Stimulated activated CD4-positive, alpha-beta T cell treated with anti-CD3 and anti-CD28 coated beads, Interleukin-15, amount 100 ng/mL, for 24 hours (primary cell): Measurements from ENCODE around the gene SLC6A9.
A peak's percentile ranks its signal among the peaks of the same experiment; 100 is the strongest.

Source experiments
- DNase-seq: peaks from one replicate; pipeline ENCODE4 v3.0.0-alpha.2; 2020

The SLC6A9 gene

GRCh38 chr1:43981636-43982035 is 49.6 kb downstream of the SLC6A9 start:
- DNase-seq, result no peak

- no peak for DNase-seq
Observed at GRCh38 chr1:43981135-43981491, 50.1 kb downstream of the SLC6A9 start.

GRCh38 chr1:43980255-43981134 is 50.8 kb downstream of the SLC6A9 start:
- no peak for DNase-seq

GRCh38 chr1:43979528-43980254 is 51.6 kb downstream of the SLC6A9 start:
- DNase-seq, result peak; percentile 69

GRCh38 chr1:43979261-43979527 is 52.1 kb downstream of the SLC6A9 start:
- no peak for DNase-seq

GRCh38 chr1:43978551-43979260 is 52.6 kb downstream of the SLC6A9 start, which contains the start of gene B4GALT2:
Gene B4GALT2 (plus strand): TSS chr1:43979210. CDS start chr1:43981161, 1,951 bp downstream.
- peak; percentile 68 for DNase-seq

- DNase-seq, result no peak
Observed at GRCh38 chr1:43978264-43978550, 53.1 kb downstream of the SLC6A9 start.

GRCh38 chr1:43977376-43978263 is 53.6 kb downstream of the SLC6A9 start:
- no peak for DNase-seq

- DNase-seq, result no peak
Observed at GRCh38 chr1:43976890-43977289, 54.4 kb downstream of the SLC6A9 start.

- no peak for DNase-seq
Observed at GRCh38 chr1:43976045-43976444, 55.2 kb downstream of the SLC6A9 start.

- DNase-seq, result peak; percentile 33
Observed at GRCh38 chr1:43975249-43975961, 55.9 kb downstream of the SLC6A9 start.

- peak; percentile 98 for DNase-seq
Observed at GRCh38 chr1:43974443-43975248, 56.6 kb downstream of the SLC6A9 start, which contains the start of gene ATP6V0B. Gene ATP6V0B (plus strand): TSS chr1:43974960. CDS start chr1:43975041, 81 bp downstream.

- DNase-seq, result peak; percentile 23
Observed at GRCh38 chr1:43973981-43974442, 57.2 kb downstream of the SLC6A9 start.

GRCh38 chr1:43971336-43971980 is 59.8 kb downstream of the SLC6A9 start:
- DNase-seq, result no peak

GRCh38 chr1:43970911-43971310 is 60.4 kb downstream of the SLC6A9 start:
- no peak for DNase-seq

- DNase-seq, result no peak
Observed at GRCh38 chr1:43970502-43970901, 60.8 kb downstream of the SLC6A9 start.

GRCh38 chr1:43969746-43970466 is 61.4 kb downstream of the SLC6A9 start, which contains the start of gene DPH2:
Gene DPH2 (plus strand): TSS chr1:43970010. CDS start chr1:43970176, 166 bp downstream.
- DNase-seq, result peak; percentile 98

- DNase-seq, result no peak
Observed at GRCh38 chr1:43969416-43969745, 61.9 kb downstream of the SLC6A9 start.

- no peak for DNase-seq
Observed at GRCh38 chr1:43968348-43968948, 62.8 kb downstream of the SLC6A9 start.
